Stimulated activated CD8-positive, alpha-beta memory T cell treated with anti-CD3 and anti-CD28 coated beads, Interleukin-12 subunit alpha, Interleukin-12 subunit beta, amount 100 ng/mL, for 24 hours (primary cell): ENCODE measurements around the gene TTLL5.
"Not testable (repeated sequence)": the region's sequence is repeated elsewhere in the genome, so short reads cannot be mapped to it uniquely, and the experiment has no call there.

Source experiments
- DNase-seq: peaks from one replicate; pipeline ENCODE4 v3.0.0-alpha.2; 2020; ENCODE audit errors: extremely low read depth

The TTLL5 gene

GRCh38 chr14:75648066-75648838, 12.8 kb upstream of the TTLL5 start:
- no peak for DNase-seq

GRCh38 chr14:75649337-75649736, 11.7 kb upstream of the TTLL5 start:
- DNase-seq = no peak

GRCh38 chr14:75649773-75650172, 11.3 kb upstream of the TTLL5 start:
- no peak for DNase-seq

GRCh38 chr14:75650253-75651058, 10.6 kb upstream of the TTLL5 start:
- no peak for DNase-seq

GRCh38 chr14:75653563-75653962, 7.5 kb upstream of the TTLL5 start:
- DNase-seq = no peak

DNA sequence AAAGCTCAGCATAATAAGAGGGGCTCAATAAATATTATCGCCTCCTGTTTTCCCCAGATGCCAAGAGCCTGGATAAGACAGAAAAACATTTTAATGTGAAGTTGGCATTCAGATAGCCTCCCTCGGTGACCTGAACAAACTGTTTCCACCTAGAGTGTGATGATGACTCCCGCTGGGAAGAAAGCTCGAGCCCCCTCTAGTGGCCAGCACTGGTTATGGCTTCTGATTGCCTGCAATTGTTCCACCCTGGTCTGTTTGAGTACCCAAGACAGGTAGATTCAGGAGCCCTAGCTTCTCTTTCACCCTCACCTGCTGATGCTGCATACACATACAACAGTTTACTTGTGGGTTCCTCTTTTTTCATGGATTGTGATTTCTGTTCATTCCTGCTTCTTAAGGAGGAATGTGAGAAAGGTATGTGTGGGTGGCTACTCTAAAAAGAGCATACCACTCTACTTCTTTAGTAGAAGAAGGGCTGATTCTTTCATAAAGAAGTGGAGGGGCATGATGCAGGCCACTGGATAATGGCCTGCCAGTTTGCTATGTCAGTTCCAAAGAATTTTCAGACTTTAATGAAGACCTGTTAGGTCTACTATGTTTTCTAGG, 6.8 kb upstream of the TTLL5 start:
- peak; percentile 53 for DNase-seq

DNA sequence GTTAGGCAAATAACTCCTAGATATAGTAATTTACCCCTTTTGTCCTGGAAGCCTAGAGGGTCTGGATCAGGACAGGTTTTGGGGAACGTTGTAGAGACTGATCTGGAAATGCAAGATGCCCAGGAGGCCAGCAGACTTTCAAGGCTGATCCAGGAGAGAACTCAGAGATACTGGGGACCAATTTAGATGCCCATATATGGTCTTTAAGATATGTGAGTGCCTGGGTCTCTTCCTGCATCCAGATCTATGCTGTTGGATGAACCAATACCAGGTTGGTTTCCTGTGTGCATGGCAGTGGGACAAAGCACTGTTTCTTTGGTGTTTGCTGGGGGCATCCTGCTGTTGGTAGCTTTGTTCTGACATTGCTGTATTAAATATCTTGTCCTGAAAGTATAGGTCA, 5.8 kb upstream of the TTLL5 start:
- DNase-seq = no peak

DNA sequence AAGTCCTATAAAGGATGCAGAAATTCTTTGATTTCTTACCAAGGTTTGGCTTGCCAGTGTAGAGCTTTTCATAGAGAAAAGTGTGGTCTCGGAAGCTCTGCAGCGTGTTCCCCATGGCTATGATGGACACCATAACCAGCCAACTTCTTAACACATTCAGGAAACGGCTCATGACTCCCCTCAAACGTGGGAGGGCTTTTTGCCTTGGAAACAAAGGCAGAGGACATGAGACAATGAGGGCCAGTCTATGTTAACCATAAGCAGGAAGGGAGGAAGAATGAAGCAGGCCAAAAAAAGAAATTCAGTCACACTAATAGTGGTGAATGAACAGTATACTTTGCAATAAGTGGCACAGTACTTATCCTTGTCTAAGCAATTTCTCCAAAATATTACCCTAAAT, 3.7 kb upstream of the TTLL5 start:
- no peak for DNase-seq

GRCh38 chr14:75658957-75659356, 2.1 kb upstream of the TTLL5 start:
- no peak for DNase-seq

- DNase-seq = no peak
Observed at GRCh38 chr14:75660238-75660629, 812 bp upstream of the TTLL5 start.

- no peak for DNase-seq
Observed at GRCh38 chr14:75661499-75661814, 411 bp downstream of the TTLL5 start.

DNA sequence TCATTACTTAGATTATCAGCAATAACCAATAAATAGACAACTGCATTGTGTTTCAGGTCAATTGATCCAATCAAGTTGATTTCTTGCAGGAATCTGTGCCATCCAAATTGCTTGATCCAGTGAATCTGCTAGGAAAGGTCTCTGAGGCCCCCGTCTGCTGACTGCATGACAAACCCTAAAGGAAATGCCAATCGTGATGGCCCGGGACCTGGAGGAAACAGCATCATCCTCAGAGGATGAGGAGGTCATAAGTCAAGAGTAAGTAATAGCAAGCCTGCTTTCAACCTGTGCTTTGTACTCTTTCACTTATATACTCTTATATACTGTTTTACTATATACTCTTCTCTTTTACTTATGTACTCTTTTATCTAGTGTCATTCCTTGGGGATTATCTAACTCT, 1.9 kb downstream of the TTLL5 start:
- DNase-seq = no peak

- no peak for DNase-seq
Observed at GRCh38 chr14:75667099-75667765, 6.2 kb downstream of the TTLL5 start.

GRCh38 chr14:75672605-75673192, 11.7 kb downstream of the TTLL5 start:
- no peak for DNase-seq

DNA sequence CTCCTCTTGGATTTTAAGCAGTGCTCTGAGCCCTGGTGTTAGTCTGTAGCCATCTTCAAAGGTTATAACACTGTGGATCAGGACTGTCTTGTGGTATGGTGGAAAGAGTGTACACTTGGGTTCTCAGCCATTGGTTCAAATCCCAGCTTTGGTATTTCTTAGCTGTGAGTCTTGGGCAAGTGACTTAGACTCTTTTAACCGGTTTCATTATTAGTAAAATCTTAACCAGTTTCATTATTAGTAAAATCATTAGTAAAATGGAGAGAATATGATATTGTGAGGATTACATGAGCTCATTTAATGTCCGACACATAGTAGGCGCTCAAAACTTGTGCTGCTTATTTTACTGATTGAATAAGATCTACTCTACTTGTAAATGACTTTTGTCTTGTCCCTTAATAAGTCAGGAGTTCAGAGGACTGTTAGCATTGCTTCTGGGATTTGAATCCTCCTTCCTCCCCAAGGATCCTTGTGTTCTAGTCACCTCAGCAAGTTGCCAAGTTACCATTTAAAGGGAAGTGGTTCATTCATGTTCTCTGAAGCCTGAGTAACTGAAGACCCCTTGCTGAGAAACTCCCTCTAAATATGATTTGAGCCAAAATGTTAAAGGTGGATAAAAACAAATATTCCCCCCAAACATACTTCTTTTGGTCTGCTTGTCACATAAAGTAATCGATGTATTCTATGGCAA, 12.4 kb downstream of the TTLL5 start:
- no peak for DNase-seq

- no peak for DNase-seq
Observed at GRCh38 chr14:75675265-75675960, 14.4 kb downstream of the TTLL5 start.

GRCh38 chr14:75685910-75686309, 24.9 kb downstream of the TTLL5 start:
- no peak for DNase-seq

- no peak for DNase-seq
Observed at GRCh38 chr14:75689012-75689411, 28.0 kb downstream of the TTLL5 start.

DNA sequence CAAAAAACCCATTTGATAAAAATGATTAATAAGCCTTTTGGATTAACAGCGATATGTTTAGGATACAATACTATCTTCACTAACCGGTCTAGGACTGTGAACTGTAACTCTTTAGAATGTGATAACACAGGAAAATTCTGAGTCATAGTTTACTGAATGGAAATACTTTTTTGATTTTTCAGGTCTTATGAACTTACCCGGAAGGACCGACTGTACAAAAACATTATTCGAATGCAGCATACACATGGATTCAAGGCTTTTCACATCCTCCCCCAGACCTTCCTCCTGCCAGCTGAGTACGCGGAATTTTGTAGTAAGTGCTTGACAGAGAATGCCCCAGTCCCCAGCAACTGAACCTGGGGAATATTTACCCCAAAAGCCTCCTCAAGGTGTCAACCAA, 29.0 kb downstream of the TTLL5 start:
- DNase-seq = no peak

GRCh38 chr14:75695025-75695424, 34.0 kb downstream of the TTLL5 start:
- not testable (repeated sequence) for DNase-seq

GRCh38 chr14:75697386-75697785, 36.3 kb downstream of the TTLL5 start:
- DNase-seq = no peak
